Breast epithelium (tissue), 3 donors: ENCODE data around the gene PTPRN2.

Source experiments
- POLR2A ChIP-seq: fragments of 450-650 bp; IDR thresholded peaks from one replicate; pipeline ENCODE4 v1.6.1; 2016; ENCODE audit warnings: antibody characterized with exemption, mild to moderate bottlenecking, moderate library complexity
- TF ChIP-seq, protein P1 (sequence below), 3 donors: fragments of 450-650 bp; IDR thresholded peaks; one replicate each; pipeline ENCODE4 v1.5.1; 2016 to 2017; ENCODE audit warnings: antibody characterized with exemption in 3 of 3, mild to moderate bottlenecking in 3 of 3, moderate library complexity in 3 of 3

DNA sequence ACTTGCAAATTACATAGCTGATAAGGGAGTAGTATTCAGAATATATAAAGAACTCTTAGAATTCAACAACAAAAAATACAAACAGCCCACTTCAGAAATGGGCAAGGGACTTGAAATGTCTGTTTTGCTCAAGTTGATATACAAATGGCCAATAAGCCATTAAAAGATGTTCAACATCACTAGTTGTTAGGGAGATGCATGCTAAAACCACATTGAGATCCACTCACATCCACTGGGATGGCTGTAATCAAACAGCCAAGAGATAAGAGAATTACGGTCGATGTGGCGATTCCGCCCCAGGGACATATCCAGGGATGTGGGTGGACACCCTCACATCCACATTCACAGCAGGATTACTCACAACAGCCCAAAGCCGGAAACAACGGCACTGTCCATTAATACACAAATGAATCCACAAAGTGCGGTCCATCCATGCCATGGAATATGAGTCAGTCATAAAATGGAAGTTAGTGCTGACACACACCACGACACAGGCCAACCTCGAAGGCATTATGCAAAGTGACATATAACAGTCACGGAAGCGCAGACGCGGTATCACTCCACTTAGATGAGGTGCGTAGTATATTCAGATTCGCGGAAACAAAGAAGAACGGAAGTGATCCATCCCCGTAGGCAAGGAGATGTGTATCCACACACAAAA is 1023.0 kb downstream of the PTPRN2 start:
- TF ChIP-seq, protein P1, sequence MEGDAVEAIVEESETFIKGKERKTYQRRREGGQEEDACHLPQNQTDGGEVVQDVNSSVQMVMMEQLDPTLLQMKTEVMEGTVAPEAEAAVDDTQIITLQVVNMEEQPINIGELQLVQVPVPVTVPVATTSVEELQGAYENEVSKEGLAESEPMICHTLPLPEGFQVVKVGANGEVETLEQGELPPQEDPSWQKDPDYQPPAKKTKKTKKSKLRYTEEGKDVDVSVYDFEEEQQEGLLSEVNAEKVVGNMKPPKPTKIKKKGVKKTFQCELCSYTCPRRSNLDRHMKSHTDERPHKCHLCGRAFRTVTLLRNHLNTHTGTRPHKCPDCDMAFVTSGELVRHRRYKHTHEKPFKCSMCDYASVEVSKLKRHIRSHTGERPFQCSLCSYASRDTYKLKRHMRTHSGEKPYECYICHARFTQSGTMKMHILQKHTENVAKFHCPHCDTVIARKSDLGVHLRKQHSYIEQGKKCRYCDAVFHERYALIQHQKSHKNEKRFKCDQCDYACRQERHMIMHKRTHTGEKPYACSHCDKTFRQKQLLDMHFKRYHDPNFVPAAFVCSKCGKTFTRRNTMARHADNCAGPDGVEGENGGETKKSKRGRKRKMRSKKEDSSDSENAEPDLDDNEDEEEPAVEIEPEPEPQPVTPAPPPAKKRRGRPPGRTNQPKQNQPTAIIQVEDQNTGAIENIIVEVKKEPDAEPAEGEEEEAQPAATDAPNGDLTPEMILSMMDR (IDR thresholded peaks at IDR 0.05) = no peak
- no peak for TF ChIP-seq POLR2A
